HG02885 (cell line): Measurements from ENCODE around the gene NELFE.
"Not testable (repeated sequence)": the region's sequence is repeated elsewhere in the genome, so short reads cannot be mapped to it uniquely, and the experiment has no call there.

Experiments
- ATAC-seq: cut with Tn5 transposase; IDR thresholded peaks from one replicate; pipeline ENCODE4 v1.9.1; 2021; ENCODE audit warnings: mild to moderate bottlenecking; ENCODE audit not compliant: unreplicated experiment, poor library complexity

Gene NELFE

GRCh38 chr6:31922942-31923341 lies 35.8 kb downstream of the NELFE start:
- no peak for ATAC-seq

- ATAC-seq: no peak
Observed at GRCh38 chr6:31920811-31921210, 38.0 kb downstream of the NELFE start.

- no peak for ATAC-seq
Observed at GRCh38 chr6:31919624-31920303, 39.0 kb downstream of the NELFE start.

GRCh38 chr6:31918069-31918720 lies 40.6 kb downstream of the NELFE start:
- ATAC-seq: no peak

GRCh38 chr6:31915756-31916155 lies 43.0 kb downstream of the NELFE start:
- ATAC-seq: no peak

- no peak for ATAC-seq
Observed at GRCh38 chr6:31915351-31915750, 43.4 kb downstream of the NELFE start.

- no peak for ATAC-seq
Observed at GRCh38 chr6:31911826-31912585, 46.8 kb downstream of the NELFE start.

- ATAC-seq: not testable (repeated sequence)
Observed at GRCh38 chr6:31909298-31909697, 49.5 kb downstream of the NELFE start.

GRCh38 chr6:31908791-31909190 lies 50.0 kb downstream of the NELFE start:
- peak; percentile 69 for ATAC-seq

GRCh38 chr6:31908255-31908654 lies 50.5 kb downstream of the NELFE start:
- not testable (repeated sequence) for ATAC-seq

GRCh38 chr6:31907158-31907813 lies 51.5 kb downstream of the NELFE start:
- no peak for ATAC-seq

- ATAC-seq: not testable (repeated sequence)
Observed at GRCh38 chr6:31906727-31907126, 52.0 kb downstream of the NELFE start.

- ATAC-seq: no peak
Observed at GRCh38 chr6:31906122-31906521, 52.6 kb downstream of the NELFE start.

- ATAC-seq: no peak
Observed at GRCh38 chr6:31905041-31905440, 53.7 kb downstream of the NELFE start.

GRCh38 chr6:31903957-31904356 lies 54.8 kb downstream of the NELFE start:
- no peak for ATAC-seq
